Left lung (tissue), 10 donors: ENCODE results near the gene ADAM15. TPM values are rescaled to one million over a fixed set of nuclear protein-coding genes. Genes with fewer than 3 reads are reported as not detected.

Experiments used
- ATAC-seq: fragments of 200-7000 bp; cut with Tn5 transposase; one replicate; pipeline ENCODE4 v1.9.1; 2020; ENCODE audit warnings: moderate library complexity
- DNase-seq, 4 donors: peaks; one replicate each; pipeline ENCODE4 v3.0.0-alpha.2; 2013 to 2020
- H3K27ac ChIP-seq, 2 donors: fragments of 200-600 bp; sonication (generic) in 1 of 2; one replicate each; pipeline versions ENCODE4 v1.5.0 to v1.8.0; 2020 to 2021
- H3K27me3 ChIP-seq, 2 donors: fragments of 200-600 bp; sonication (generic) in 1 of 2; one replicate each; pipeline versions ENCODE4 v1.5.0 to v1.8.0; 2020 to 2021
- H3K36me3 ChIP-seq, 2 donors: fragments of 200-600 bp; sonication (generic) in 1 of 2; one replicate each; pipeline versions ENCODE4 v1.5.0 to v1.8.0; 2020 to 2021
- H3K4me1 ChIP-seq, 2 donors: fragments of 200-600 bp; one replicate each; pipeline ENCODE4 v1.8.0; 2021
- H3K4me3 ChIP-seq, 2 donors: fragments of 200-600 bp; sonication (generic) in 1 of 2; one replicate each; pipeline versions ENCODE4 v1.5.0 to v1.8.0; 2020 to 2021; ENCODE audit warnings: mild to moderate bottlenecking in 1 of 2
- H3K9me3 ChIP-seq, 2 donors: fragments of 200-600 bp; sonication (generic) in 1 of 2; one replicate each; pipeline versions ENCODE4 v1.5.0 to v1.8.0; 2020 to 2021
- intact Hi-C, 2 donors: fragments of 100-400 bp; cut with DNase I; formaldehyde crosslinking; loops; one replicate each; pipeline versions ENCODE4 v1.11.2 to v1.14.2; 2022
- polyA plus RNA-seq, 6 donors: library from polyadenylated mRNA; unstranded; fragments of 120-200 nt; gene quantifications; one replicate each; pipeline ENCODE4 v1.2.1, GENCODE V29; 2013; ENCODE audit not compliant: insufficient read length in 6 of 6
- total RNA-seq, 2 donors: library from RNA; stranded (reverse); fragmentation: NEBNext Ultra II Directional; extraction: Animal tissue kit (Norgen Biotek cat#: 25700); gene quantifications; one replicate each; pipeline ENCODE4 v1.2.1, GENCODE V29; 2021
- TF ChIP-seq, protein P1 (sequence below), 2 donors: fragments of 200-600 bp; sonication (generic) in 1 of 2; IDR thresholded peaks; one replicate each; pipeline versions ENCODE4 v1.5.0 to v1.8.0; 2021; ENCODE audit warnings: antibody characterized with exemption in 2 of 2
- donor health status: DM: no; HTN: yes; CAD: no.
- donor health status: DM: no; HTN: no; CAD: no.

Gene ADAM15
- total and polyA plus RNA-seq, 8 donors, result 54.4 to 172 (median 78.2) TPM

DNA sequence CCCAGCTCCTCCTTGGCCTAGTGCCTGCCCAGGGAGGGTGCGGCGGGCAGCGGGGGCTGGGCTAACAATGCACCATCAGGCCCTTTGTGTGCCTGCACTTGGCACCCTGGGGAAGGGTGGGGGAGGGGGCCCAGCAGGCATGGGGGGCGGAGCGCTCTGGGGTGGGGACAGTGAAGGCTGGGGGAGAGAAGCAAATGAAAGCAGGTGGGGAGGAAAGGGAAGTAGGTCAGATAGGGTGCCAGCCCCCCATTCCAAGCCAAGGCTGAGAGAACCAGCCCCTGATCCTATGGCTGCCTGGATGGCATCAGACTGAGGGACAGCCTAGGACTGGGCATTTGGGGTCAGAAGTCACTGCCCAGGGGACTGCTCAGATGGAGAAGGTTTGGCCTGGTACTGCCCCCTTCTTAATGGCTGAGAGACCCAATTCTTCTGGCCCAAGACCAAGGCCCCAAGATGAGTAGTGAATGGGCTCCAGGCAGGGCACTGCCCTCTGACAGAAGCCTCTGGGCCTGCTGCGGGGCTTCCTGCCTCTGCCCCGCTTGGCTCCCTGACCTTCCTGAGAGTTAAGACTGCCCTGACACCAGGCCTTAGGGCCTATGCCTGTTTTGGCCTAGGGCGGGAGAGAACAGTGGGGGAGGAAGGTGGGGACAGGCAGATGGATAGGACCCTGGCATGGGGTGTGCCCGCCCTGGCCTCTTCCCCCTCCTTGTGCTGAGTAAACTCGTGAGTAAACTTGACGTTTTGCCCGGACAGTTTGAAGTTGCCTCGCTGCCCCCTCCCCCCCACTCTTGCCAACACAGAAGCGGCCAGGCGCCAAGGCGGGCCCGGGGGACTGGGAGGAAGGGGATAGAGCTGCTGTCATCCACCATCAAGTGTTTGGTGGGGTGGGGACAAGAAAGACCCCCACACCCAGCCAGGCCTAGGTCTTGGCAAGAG is 45.8 kb upstream of the ADAM15 start:
- ATAC-seq (peak; percentile 13), DNase-seq (peak in 3 of 4 donors; percentile 59 to 92 (median 84))
- no peaks in the 10 kb centered on the region for H3K27me3 ChIP-seq
- TF ChIP-seq, protein P1, sequence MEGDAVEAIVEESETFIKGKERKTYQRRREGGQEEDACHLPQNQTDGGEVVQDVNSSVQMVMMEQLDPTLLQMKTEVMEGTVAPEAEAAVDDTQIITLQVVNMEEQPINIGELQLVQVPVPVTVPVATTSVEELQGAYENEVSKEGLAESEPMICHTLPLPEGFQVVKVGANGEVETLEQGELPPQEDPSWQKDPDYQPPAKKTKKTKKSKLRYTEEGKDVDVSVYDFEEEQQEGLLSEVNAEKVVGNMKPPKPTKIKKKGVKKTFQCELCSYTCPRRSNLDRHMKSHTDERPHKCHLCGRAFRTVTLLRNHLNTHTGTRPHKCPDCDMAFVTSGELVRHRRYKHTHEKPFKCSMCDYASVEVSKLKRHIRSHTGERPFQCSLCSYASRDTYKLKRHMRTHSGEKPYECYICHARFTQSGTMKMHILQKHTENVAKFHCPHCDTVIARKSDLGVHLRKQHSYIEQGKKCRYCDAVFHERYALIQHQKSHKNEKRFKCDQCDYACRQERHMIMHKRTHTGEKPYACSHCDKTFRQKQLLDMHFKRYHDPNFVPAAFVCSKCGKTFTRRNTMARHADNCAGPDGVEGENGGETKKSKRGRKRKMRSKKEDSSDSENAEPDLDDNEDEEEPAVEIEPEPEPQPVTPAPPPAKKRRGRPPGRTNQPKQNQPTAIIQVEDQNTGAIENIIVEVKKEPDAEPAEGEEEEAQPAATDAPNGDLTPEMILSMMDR (IDR thresholded peaks at IDR 0.05), result no peak
- peaks cover 33 to 66% of the 10 kb centered on the region in 2 donors for H3K4me1 ChIP-seq
- peak overlapping the region in 1 of 2 donors; percentile 96 for H3K4me3 ChIP-seq
- intact Hi-C loops, result no loop called here
- H3K36me3 ChIP-seq, result no peaks in the 10 kb centered on the region
- peak overlapping the region; percentile 91 to 95 for H3K27ac ChIP-seq
- no peaks in the 10 kb centered on the region for H3K9me3 ChIP-seq

DNA sequence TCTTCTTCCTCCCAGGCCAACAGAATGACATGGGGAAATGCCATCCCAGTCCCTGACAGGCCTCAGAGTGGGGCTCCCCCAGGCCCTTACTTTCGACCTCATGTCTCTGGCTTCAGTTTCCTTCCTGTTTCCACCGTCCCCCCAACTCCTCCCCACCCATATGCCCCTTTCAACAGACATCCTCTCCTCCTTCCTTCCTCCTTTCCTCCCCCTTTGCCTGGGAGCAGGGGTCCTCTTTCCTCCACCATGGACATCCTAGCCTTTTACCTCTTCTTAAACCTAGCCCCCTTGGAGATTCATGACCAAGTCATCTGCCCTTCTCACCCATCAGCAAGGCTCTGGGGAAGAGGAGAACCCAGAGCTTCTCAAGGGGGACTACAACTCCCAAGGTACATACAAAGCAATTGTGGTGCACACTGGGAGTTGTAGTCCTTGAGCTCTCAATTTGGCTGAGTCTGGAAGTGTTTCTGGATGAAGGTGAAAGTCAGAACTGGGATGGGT is 44.5 kb upstream of the ADAM15 start:
- no peak for ATAC-seq
- peaks cover 38 to 76% of the 10 kb centered on the region in 2 donors for H3K4me1 ChIP-seq
- intact Hi-C loops, result no loop called here

DNA sequence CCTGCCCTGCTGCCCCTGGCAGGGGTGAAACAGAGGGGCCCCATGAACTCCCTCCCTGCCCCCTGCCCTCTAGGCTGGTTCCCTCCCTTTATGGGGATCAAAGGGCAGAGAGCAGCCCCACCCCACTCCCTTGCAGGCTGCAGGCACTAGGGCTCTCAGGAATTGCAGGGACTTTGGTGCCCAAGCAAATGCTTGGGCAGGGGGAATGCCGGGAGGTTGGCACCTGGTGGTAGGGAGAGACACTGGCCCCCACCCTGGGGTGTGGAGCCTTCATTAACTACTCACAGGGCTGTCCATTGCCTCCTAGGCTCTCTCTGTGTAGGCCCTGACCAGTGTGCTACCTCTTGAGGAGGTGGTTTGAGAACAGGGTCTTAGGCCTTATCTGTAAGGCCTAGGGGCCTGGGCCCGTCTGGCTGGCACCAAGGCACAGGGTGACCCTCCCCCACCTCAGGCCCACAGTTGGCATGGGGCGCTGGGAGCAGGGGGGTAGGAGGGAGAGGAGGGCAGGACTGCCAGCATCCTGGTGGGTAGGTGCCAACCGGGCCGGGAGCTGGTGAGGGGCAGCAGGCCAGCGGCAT is 43.8 kb upstream of the ADAM15 start:
- DNase-seq (peak in 1 of 4 donors; percentile 84), ATAC-seq (no peak)
- H3K27me3 ChIP-seq, result no peaks in the 10 kb centered on the region
- peak overlapping the region in 1 of 2 donors; percentile 96 for H3K4me3 ChIP-seq
- peaks cover 43 to 83% of the 10 kb centered on the region in 2 donors for H3K4me1 ChIP-seq
- H3K36me3 ChIP-seq, result peaks cover 0 to 9% of the 10 kb centered on the region in 2 donors
- no peaks in the 10 kb centered on the region for H3K9me3 ChIP-seq
- H3K27ac ChIP-seq, result peak overlapping the region; percentile 59 to 95
- TF ChIP-seq, protein P1 (IDR thresholded peaks at IDR 0.05), result no peak
- intact Hi-C loops, result no loop called here

More for the DNA sequence above, 44.5 kb upstream of the ADAM15 start:
- TF ChIP-seq, protein P1 (IDR thresholded peaks at IDR 0.05), result no peak
- DNase-seq, result no peak
- Histone ChIP-seq H3K4me3 (peak overlapping the region in 1 of 2 donors; percentile 96), H3K36me3 (peaks cover 0 to 7% of the 10 kb centered on the region in 2 donors), H3K27me3 (no peaks in the 10 kb centered on the region), H3K27ac (peak overlapping the region; percentile 91 to 95), H3K9me3 (no peaks in the 10 kb centered on the region)

DNA sequence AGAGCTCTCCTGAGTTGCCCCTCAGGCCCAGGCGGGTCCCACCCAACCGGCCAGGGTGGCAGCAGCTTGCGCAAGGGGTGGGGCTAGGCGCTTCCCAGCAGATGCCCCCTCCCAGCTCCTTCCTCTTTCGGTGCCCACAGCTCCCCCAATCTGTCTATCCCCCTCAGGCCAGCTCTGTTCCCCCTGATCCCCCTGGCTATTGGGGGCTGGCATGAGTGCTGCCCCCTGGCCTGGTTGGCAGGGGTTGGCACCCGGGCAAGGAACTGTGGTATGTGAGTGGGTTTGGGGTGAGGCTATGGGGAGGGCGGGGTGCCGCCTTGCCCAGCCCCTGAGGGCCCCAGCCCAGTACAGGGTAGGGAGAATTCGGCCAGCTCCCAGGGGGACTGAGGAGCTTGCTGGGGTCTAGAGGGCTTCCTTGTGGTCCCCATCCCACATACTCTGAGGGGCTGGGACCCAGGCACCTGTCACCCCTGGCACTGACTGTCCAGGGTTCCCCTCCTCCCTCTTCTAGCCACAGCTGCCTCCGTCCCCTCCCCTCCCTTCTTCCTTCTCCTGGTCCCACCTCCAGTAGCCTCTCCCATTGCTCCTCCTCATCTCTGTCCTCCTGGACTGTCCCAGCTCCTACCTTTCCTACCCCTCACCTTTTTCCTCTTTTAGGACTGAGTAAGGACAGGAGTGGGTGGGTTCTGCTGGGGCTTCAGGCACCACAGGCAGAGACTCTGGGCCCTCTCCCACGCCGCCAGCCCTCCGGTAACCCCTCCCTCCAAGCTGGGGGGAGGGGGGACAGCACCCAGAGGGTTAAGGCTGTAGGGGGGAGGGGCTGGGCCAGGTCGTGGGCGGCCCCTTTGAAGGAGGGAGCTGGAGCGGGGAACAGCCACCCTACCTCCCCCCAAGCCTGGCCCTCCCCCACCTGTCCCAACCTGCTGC is 42.8 kb upstream of the ADAM15 start:
- H3K4me3 ChIP-seq, result peak overlapping the region; percentile 11 to 96
- ATAC-seq, result peak; percentile 3
- peaks cover 0 to 9% of the 10 kb centered on the region in 2 donors for H3K36me3 ChIP-seq
- peaks cover 46 to 92% of the 10 kb centered on the region in 2 donors for H3K4me1 ChIP-seq
- H3K27me3 ChIP-seq, result no peaks in the 10 kb centered on the region
- TF ChIP-seq, protein P1 (IDR thresholded peaks at IDR 0.05), result no peak
- intact Hi-C loops, result no loop called here
- H3K27ac ChIP-seq, result peak overlapping the region; percentile 59 to 95
- H3K9me3 ChIP-seq, result no peaks in the 10 kb centered on the region
- peak in 2 of 4 donors; percentile 57 to 87 for DNase-seq
